ENCODE measurements around the gene ZXDC.

Gene ZXDC

GRCh38 chr3:126488886-126489569, 13.3 kb upstream of the ZXDC start:
- DNase-seq (ENCODE audit: low read depth in 2 of 2): no peak

GRCh38 chr3:126488185-126488584, 12.5 kb upstream of the ZXDC start:
- no peak for DNase-seq (ENCODE audit: low read depth in 2 of 2)

- no peak for DNase-seq (ENCODE audit: low read depth in 2 of 2)
Observed at GRCh38 chr3:126487151-126487771, 11.6 kb upstream of the ZXDC start.

- no peak for DNase-seq (ENCODE audit: low read depth in 2 of 2)
Observed at GRCh38 chr3:126486360-126486847, 10.7 kb upstream of the ZXDC start.

- DNase-seq (ENCODE audit: low read depth in 2 of 2): no peak
Observed at GRCh38 chr3:126485956-126486355, 10.3 kb upstream of the ZXDC start.

- no peak for DNase-seq (ENCODE audit: low read depth in 2 of 2)
Observed at GRCh38 chr3:126485176-126485897, 9.6 kb upstream of the ZXDC start.

- no peak for DNase-seq (ENCODE audit: low read depth in 2 of 2)
Observed at GRCh38 chr3:126484662-126485061, 9.0 kb upstream of the ZXDC start.

- no peak for DNase-seq (ENCODE audit: low read depth in 2 of 2)
Observed at GRCh38 chr3:126484148-126484547, 8.5 kb upstream of the ZXDC start.

GRCh38 chr3:126483321-126483761, 7.7 kb upstream of the ZXDC start:
- no peak for DNase-seq (ENCODE audit: low read depth in 2 of 2)

- no peak for DNase-seq (ENCODE audit: low read depth in 2 of 2)
Observed at GRCh38 chr3:126482503-126483255, 7.0 kb upstream of the ZXDC start.

GRCh38 chr3:126481808-126482502, 6.3 kb upstream of the ZXDC start:
- no peak for DNase-seq (ENCODE audit: low read depth in 2 of 2)

GRCh38 chr3:126480861-126481260, 5.2 kb upstream of the ZXDC start:
- DNase-seq (ENCODE audit: low read depth in 2 of 2): no peak

GRCh38 chr3:126480206-126480605, 4.5 kb upstream of the ZXDC start:
- DNase-seq (ENCODE audit: low read depth in 2 of 2): no peak

- DNase-seq (ENCODE audit: low read depth in 2 of 2): no peak
Observed at GRCh38 chr3:126479642-126480041, 4.0 kb upstream of the ZXDC start.

- no peak for DNase-seq (ENCODE audit: low read depth in 2 of 2)
Observed at GRCh38 chr3:126478581-126479310, 3.1 kb upstream of the ZXDC start.

- DNase-seq (ENCODE audit: low read depth in 2 of 2): no peak
Observed at GRCh38 chr3:126477061-126477380, 1.3 kb upstream of the ZXDC start.

- no peak for DNase-seq (ENCODE audit: low read depth in 2 of 2)
Observed at GRCh38 chr3:126476166-126477060, 722 bp upstream of the ZXDC start.

GRCh38 chr3:126474498-126475412, 936 bp downstream of the ZXDC start:
- DNase-seq (ENCODE audit: low read depth in 2 of 2): no peak
